ENCODE data around the gene NOD1.
"Not testable (repeated sequence)": the region's sequence is repeated elsewhere in the genome, so short reads cannot be mapped to it uniquely, and the experiment has no call there.

The NOD1 gene

DNA sequence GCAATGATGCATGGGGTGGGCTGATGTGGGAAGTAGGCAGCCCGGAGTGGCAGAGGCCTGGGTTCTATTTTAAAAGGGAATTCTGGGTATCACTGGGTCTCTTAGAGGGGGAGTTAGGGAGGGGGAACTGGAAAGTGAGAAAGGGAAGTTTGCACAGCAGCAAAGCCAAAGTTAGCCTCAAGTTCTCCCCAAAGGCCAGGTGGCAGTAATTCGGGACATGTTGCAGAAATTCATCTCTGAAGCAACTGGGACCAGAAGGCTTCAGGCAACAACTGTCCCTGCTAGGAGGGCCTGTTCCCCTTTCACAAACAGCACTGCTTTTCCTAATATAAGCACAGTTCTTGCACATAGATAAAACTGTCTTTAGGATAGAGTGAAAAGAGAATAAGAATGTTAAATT, 67.4 kb downstream of the NOD1 start:
- DNase-seq = no peak

- no peak for DNase-seq
Measured at GRCh38 chr7:30406664-30407425, 71.7 kb downstream of the NOD1 start.

- DNase-seq = no peak
Measured at GRCh38 chr7:30405179-30405578, 73.4 kb downstream of the NOD1 start.

DNA sequence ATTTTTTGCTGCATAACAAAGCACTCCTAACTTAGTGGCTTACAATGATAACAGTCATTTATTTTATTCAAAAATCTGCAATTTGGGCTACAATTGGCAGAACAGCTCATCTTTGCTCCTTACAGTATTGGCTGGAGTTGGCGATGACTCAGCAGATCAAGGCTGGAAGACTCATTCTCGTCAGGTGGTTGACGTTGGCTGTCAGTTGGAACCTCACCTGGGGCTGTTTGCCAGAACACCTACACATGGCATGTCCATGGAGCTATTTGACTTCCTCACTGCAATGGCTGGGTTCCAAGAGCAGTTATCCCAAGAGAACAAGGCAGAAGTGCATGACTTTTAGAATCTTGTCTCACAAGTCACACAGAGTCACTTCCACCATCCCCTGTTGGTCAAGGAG, 75.1 kb downstream of the NOD1 start:
- DNase-seq = no peak

DNA sequence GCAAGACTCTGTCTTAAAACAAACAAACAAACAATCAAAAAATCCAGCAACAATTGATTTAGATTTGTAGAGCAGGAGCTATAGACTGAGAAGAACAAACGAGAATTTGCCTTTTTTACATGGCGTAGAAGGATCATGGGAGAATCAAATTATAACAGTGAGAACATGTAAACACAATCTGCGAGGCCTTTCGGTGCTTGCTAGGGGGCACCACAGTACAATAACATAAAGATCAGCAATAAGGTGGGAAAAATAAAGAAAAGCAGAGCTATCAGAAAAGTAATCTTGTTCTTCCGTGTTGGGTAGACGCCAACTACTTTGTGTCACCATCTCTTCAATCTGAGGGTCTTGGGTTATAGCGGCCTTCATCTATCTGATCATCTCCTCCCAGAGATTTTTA, 82.2 kb downstream of the NOD1 start:
- no peak for DNase-seq

- no peak for DNase-seq
Measured at GRCh38 chr7:30395676-30396075, 82.9 kb downstream of the NOD1 start.

DNA sequence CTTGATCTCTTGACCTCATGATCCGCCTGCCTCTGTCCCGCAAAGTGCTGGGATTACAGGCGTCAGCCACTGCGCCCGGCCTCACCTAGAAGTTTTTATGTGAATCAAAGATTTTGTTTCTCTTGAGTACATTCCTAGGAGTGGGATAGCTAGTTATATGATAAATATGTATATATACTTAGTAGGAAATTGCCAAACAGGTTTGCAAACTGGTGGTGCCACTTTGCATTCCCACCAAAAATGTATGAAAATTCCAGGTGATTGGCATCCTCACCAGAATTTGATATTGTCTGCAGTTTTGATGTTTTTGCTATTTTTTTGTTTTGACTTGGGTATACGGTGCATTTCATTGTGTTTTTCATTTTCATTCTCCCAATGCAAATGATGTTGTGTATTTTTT, 86.8 kb downstream of the NOD1 start:
- no peak for DNase-seq

DNA sequence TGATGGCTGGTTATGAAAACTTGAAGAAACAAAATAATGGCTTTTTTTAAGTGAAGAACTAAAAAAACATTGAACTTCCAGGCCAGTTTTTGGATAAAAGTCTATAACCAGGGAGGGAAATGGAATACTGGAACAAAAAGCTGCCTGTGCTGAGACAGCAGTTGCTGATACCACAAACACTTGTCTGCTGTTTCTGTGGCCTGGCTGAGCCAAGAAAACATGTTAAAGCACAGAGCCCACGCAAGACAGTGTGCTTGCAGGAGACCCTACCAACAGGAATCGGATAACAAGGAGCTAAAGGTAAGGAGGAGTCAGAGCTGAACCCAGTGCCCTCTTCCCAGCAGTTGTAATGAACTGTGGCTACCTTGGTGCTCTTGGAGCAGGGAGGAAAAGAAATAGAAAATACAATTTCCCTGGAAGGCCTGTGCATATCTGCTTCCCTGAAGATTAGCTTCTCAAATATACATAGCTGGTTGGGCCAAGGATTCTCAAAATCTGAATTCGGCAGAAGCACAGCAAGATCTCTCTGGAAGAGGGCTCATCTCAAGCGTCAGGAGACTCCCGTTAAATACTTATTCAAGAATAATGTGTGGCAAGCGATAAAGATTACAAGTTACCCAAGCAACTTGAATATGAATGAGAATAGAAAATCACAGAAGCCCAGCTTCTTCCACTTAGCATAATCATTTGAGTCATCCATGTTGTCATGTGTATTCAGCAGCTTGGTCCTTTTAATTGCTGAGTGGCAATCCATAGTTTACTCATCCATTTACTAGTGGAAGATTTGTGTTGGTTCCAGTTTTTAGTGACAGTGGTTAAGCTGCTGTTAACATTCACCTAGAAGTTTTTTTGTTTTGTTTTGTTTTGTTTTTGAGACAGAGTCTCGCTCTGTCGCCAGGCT, 87.6 kb downstream of the NOD1 start:
- no peak for DNase-seq

GRCh38 chr7:30389791-30390190, 88.8 kb downstream of the NOD1 start:
- DNase-seq = no peak

GRCh38 chr7:30382607-30383006, 96.0 kb downstream of the NOD1 start:
- DNase-seq = no peak

GRCh38 chr7:30380824-30381223, 97.8 kb downstream of the NOD1 start:
- DNase-seq = not testable (repeated sequence)

DNA sequence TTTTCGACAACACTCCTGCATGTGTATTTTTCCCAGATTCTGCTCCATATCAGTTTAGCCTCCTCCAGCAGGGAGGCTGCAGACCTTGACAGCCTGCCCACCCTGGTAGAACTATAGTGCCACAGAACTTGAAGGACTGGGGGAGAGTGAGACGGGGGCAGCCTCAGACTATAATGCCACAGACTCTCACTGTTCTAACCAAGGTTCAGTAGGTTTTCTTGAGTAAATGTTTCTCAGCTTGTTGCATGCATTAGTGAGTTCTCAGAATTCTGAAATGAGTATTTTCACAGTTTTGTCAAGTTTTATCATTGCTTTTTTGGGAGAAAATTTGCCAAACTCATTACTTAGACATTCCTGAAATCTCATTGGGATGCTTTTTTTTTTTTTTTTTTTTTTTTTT, 98.3 kb downstream of the NOD1 start:
- no peak for DNase-seq

DNA sequence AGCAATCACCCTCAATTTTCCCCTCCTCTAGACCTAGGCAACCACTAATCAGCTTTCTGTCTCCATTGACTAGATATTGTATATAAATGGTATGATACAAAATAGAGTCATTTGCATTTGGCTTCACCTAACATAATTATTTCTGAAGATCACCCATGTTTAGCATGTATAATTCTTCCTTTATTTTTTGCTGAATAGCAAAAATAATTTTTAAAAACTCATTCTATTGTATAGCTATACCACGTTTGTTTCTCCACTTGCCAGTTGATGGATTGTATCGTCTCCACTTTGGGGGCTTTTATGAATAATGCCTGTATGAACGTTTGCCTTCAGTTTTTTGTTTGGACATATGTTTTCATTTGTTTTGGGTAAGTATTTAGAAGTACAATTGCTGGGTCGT, 98.8 kb downstream of the NOD1 start:
- no peak for DNase-seq

GRCh38 chr7:30379131-30379530, 99.5 kb downstream of the NOD1 start:
- DNase-seq = no peak

- no peak for DNase-seq
Measured at GRCh38 chr7:30378275-30378674, 100.3 kb downstream of the NOD1 start.
